H1 (cell line): ENCODE data around the gene ITGAV. TPM values are rescaled to one million over a fixed set of nuclear protein-coding genes. Genes with fewer than 3 reads are reported as not detected.

Experiments used
- BCL11A ChIP-seq, 2 experiments: IDR thresholded peaks; one replicate each; pipeline ENCODE4 v1.6.1; 2011; ENCODE audit warnings: low read depth in 2 of 2, low read length in 2 of 2, mild to moderate bottlenecking in 2 of 2
- CHD1 ChIP-seq: IDR thresholded peaks from 2 replicates; pipeline ENCODE4 v1.6.1; 2012; ENCODE audit warnings: low read depth, low read length, improper control_type of control experiment
- GTF2F1 ChIP-seq: IDR thresholded peaks from 2 replicates; pipeline ENCODE4 v1.6.1; 2012; ENCODE audit warnings: low read depth, low read length, improper control_type of control experiment, borderline replicate concordance
- NANOG ChIP-seq: IDR thresholded peaks from 2 replicates; pipeline ENCODE4 v1.6.1; 2011; ENCODE audit warnings: low read length, low read depth, mild to moderate bottlenecking, inconsistent platforms; ENCODE audit not compliant: insufficient read depth, poor library complexity, severe bottlenecking
- SIN3A ChIP-seq, 2 experiments: IDR thresholded peaks in 1 of 2; conservative IDR thresholded peaks in 1 of 2; 2 replicates each; pipeline ENCODE4 v1.6.1; 2011 to 2012; ENCODE audit warnings: low read length in 2 of 2, improper control_type of control experiment in 1 of 2, low read depth in 1 of 2, mild to moderate bottlenecking in 1 of 2
- SIX5 ChIP-seq: IDR thresholded peaks from 2 replicates; pipeline ENCODE4 v1.6.1; 2011; ENCODE audit warnings: mild to moderate bottlenecking, low read depth, low read length
- SP2 ChIP-seq: IDR thresholded peaks from 2 replicates; pipeline ENCODE4 v1.6.1; 2012; ENCODE audit warnings: mild to moderate bottlenecking, low read length, inconsistent platforms
- ZNF274 ChIP-seq: IDR thresholded peaks from 2 replicates; pipeline ENCODE4 v1.7.0; 2012; ENCODE audit warnings: low read length, borderline replicate concordance; ENCODE audit errors: extremely low read depth
- polyA plus RNA-seq, 7 experiments: library from polyadenylated mRNA; depleted of rRNA in 3 of 7; stranded (reverse) in 5 of 7; unstranded in 2 of 7; fragments of >200 nt in 5 of 7; fragments of 200-250 nt in 2 of 7; gene quantifications; 1 replicate in 5 of 7; 2 replicates in 1 of 7; 4 replicates in 1 of 7; pipeline versions ENCODE4 v1.2.1 to v1.2.3, GENCODE V29; 2011 to 2013; ENCODE audit warnings: missing spikeins in 2 of 7, mixed read lengths in 2 of 7
- total RNA-seq: library from RNA; stranded (reverse); fragmentation: NEBNext Ultra II Directional; extraction: Animal tissue kit (Norgen Biotek cat#: 25700); gene quantifications from 2 replicates; pipeline ENCODE4 v1.2.1, GENCODE V29; 2021

Gene ITGAV
- total and polyA plus RNA-seq, 2 of the 8 experiments (the other 6 are each of a cell fraction or from before 2014, with no cell fraction given) = 11.7 to 42.4 TPM

DNA sequence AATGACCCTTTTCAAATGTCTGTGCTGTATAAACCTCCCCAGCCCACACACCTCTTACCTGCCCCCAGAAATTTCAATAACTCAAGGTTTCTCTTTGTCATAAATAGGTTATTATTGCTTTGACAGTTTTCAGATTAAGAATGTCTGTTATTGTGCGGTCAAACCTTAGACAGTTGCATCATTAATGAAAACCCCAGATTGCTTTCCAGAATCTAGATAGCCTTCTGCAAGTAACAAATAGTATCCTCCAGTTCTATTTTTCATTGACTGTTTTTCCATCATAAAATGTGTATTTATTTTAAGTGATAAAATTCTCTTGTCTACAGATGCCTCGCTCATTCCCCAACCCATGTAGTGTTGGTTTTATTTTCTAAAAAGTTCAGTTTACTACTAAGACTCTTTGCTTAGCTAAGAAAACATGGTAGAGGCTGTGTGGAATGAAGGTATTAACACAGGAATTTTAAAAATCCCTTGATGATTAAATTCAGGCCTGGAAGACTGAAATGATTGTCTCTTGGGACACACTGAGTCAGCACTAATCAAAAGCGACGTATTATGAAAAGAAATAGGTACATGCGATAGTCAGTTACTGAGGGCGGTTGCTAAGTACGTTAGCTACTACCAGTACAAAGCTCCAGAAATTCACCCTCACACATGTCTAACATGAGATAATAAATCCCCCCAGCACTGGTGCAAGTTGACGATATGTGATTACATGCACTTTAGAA is 38.4 kb upstream of the ITGAV start (continued):
- TF ChIP-seq NANOG (no peak), GTF2F1 (no peak), BCL11A (IDR thresholded peaks at IDR 0.05; ENCODE audit: low read depth in 2 of 2, low read length in 2 of 2) (no peak), SP2 (no peak), SIN3A (conservative IDR thresholded peaks at IDR 0.05 in 1 of 2, IDR thresholded peaks at IDR 0.05 in 1 of 2; ENCODE audit: low read depth in 1 of 2, low read length in 2 of 2) (no peak), SIX5 (no peak), CHD1 (no peak), ZNF274 (no peak)
